Measurements from ENCODE around the gene KLHL18. TPM values are rescaled to one million over a fixed set of nuclear protein-coding genes. Genes with fewer than 3 reads are reported as not detected.

Gene KLHL18
- total RNA-seq, 1 donor from 2014 or later: 26.3 TPM

GRCh38 chr3:47381317-47382157, 98.8 kb downstream of the KLHL18 start:
- TF ChIP-seq CTCF (IDR thresholded peaks at IDR 0.05; ENCODE audit: insufficient read depth, low read length, poor library complexity, severe bottlenecking): no peak
- peak; percentile 48 for DNase-seq (ENCODE audit: low read depth)
- peak overlapping the region; percentile 89 for H3K4me3 ChIP-seq (ENCODE audit: low read depth, low read length)
- no peaks in the 10 kb centered on the region for H3K27me3 ChIP-seq (ENCODE audit: control insufficient read depth, insufficient read depth, low read length)
- no peaks in the 10 kb centered on the region for H3K36me3 ChIP-seq (ENCODE audit: control insufficient read depth, insufficient read depth, low read length)

GRCh38 chr3:47384425-47384824, 101.7 kb downstream of the KLHL18 start:
- no peaks in the 10 kb centered on the region for H3K36me3 ChIP-seq (ENCODE audit: control insufficient read depth, insufficient read depth, low read length)
- no peaks in the 10 kb centered on the region for H3K27me3 ChIP-seq (ENCODE audit: control insufficient read depth, insufficient read depth, low read length)
- DNase-seq (ENCODE audit: low read depth): no peak
- no peak overlapping the region for H3K4me3 ChIP-seq (ENCODE audit: low read depth, low read length)
- TF ChIP-seq CTCF (IDR thresholded peaks at IDR 0.05; ENCODE audit: insufficient read depth, low read length, poor library complexity, severe bottlenecking): no peak

GRCh38 chr3:47385007-47385406, 102.3 kb downstream of the KLHL18 start:
- DNase-seq (ENCODE audit: low read depth): no peak
- H3K27me3 ChIP-seq (ENCODE audit: control insufficient read depth, insufficient read depth, low read length): no peaks in the 10 kb centered on the region
- no peaks in the 10 kb centered on the region for H3K36me3 ChIP-seq (ENCODE audit: control insufficient read depth, insufficient read depth, low read length)
- no peak for TF ChIP-seq CTCF (IDR thresholded peaks at IDR 0.05; ENCODE audit: insufficient read depth, low read length, poor library complexity, severe bottlenecking)
- no peak overlapping the region for H3K4me3 ChIP-seq (ENCODE audit: low read depth, low read length)

- Histone ChIP-seq H3K4me3 (ENCODE audit: low read depth, low read length) (no peak overlapping the region), H3K27me3 (ENCODE audit: control insufficient read depth, insufficient read depth, low read length) (no peaks in the 10 kb centered on the region), H3K36me3 (ENCODE audit: control insufficient read depth, insufficient read depth, low read length) (no peaks in the 10 kb centered on the region)
- DNase-seq (ENCODE audit: low read depth): no peak
- TF ChIP-seq CTCF (IDR thresholded peaks at IDR 0.05; ENCODE audit: insufficient read depth, low read length, poor library complexity, severe bottlenecking): no peak
Measured at GRCh38 chr3:47385796-47386195, 103.1 kb downstream of the KLHL18 start.

- H3K27me3 ChIP-seq (ENCODE audit: control insufficient read depth, insufficient read depth, low read length): no peaks in the 10 kb centered on the region
Measured at GRCh38 chr3:47392933-47393332, 110.2 kb downstream of the KLHL18 start.

More at GRCh38 chr3:47392933-47393332, 110.2 kb downstream of the KLHL18 start:
- Histone ChIP-seq H3K4me3 (ENCODE audit: low read depth, low read length) (no peak overlapping the region), H3K36me3 (ENCODE audit: control insufficient read depth, insufficient read depth, low read length) (no peaks in the 10 kb centered on the region)
- no peak for TF ChIP-seq CTCF (IDR thresholded peaks at IDR 0.05; ENCODE audit: insufficient read depth, low read length, poor library complexity, severe bottlenecking)
- no peak for DNase-seq (ENCODE audit: low read depth)

Data from kidney epithelial cell (primary cell).